GM10266 (cell line): ENCODE results near the gene C1orf185.
"Not testable (repeated sequence)": the region's sequence is repeated elsewhere in the genome, so short reads cannot be mapped to it uniquely, and the experiment has no call there.

Experiments
- DNase-seq: peaks from one replicate; pipeline ENCODE4 v3.0.0; 2012; ENCODE audit errors: extremely low spot score
- CTCF ChIP-seq: IDR thresholded peaks from 2 replicates; pipeline ENCODE4 v1.5.1; 2012; ENCODE audit warnings: mild to moderate bottlenecking, low read depth; ENCODE audit not compliant: control insufficient read depth, insufficient read depth; ENCODE audit errors: missing control alignments

The C1orf185 gene

GRCh38 chr1:51168266-51168845 lies 66.3 kb downstream of the C1orf185 start:
- no peak for TF ChIP-seq CTCF
- no peak for DNase-seq

GRCh38 chr1:51168936-51169335 lies 66.9 kb downstream of the C1orf185 start:
- no peak for TF ChIP-seq CTCF
- no peak for DNase-seq

- no peak for DNase-seq
- no peak for TF ChIP-seq CTCF
Measured at GRCh38 chr1:51170342-51170741, 68.3 kb downstream of the C1orf185 start.

GRCh38 chr1:51172811-51173210 lies 70.8 kb downstream of the C1orf185 start:
- TF ChIP-seq CTCF: no peak
- DNase-seq: no peak

GRCh38 chr1:51175278-51175677 lies 73.2 kb downstream of the C1orf185 start:
- no peak for TF ChIP-seq CTCF
- DNase-seq: no peak

GRCh38 chr1:51177988-51178387 lies 76.0 kb downstream of the C1orf185 start:
- not testable (repeated sequence) for DNase-seq

- no peak for TF ChIP-seq CTCF
- no peak for DNase-seq
Measured at GRCh38 chr1:51188230-51188629, 86.2 kb downstream of the C1orf185 start.
